DOHH2 (cell line): ENCODE measurements around the gene PAPPA.

Experiments
- CTCF ChIP-seq: fragments of 200-600 bp; sonication (generic); IDR thresholded peaks from one replicate; pipeline ENCODE4 v1.5.1; 2014; ENCODE audit warnings: antibody characterized with exemption, mild to moderate bottlenecking, low read depth, low read length; ENCODE audit not compliant: poor library complexity, severe bottlenecking
- EZH2phosphoT487 ChIP-seq: fragments of 200-600 bp; sonication (generic); IDR thresholded peaks from 2 replicates; pipeline ENCODE4 v1.6.1; 2017; ENCODE audit warnings: borderline replicate concordance, mild to moderate bottlenecking, antibody characterized with exemption, low read length, moderate library complexity, mixed read lengths

GRCh38 chr9:116297346-116297745 is 143.8 kb downstream of the PAPPA start:
- TF ChIP-seq CTCF (no peak), EZH2phosphoT487 (no peak)
